Testis (tissue), 2 donors: ENCODE measurements around the gene ARMC12.

Experiments used
- CTCF ChIP-seq, 3 experiments: fragments of 450-650 bp in 2 of 3; fragments of 200-600 bp in 1 of 3; sonication (generic) in 1 of 3; IDR thresholded peaks; one replicate each; pipeline ENCODE4 v1.5.1; 2016 to 2019; ENCODE audit warnings: antibody characterized with exemption in 3 of 3, mild to moderate bottlenecking in 2 of 3, moderate library complexity in 1 of 3
- POLR2A ChIP-seq: fragments of 450-650 bp; IDR thresholded peaks from one replicate; pipeline ENCODE4 v1.6.1; 2017; ENCODE audit warnings: antibody characterized with exemption, mild to moderate bottlenecking, moderate library complexity

- TF ChIP-seq CTCF (IDR thresholded peaks at IDR 0.05) (no peak), POLR2A (no peak)
These were observed 50.7 kb downstream of the ARMC12 start for GRCh38 chr6:35787266-35788218.
